ENCODE results near the gene ATP11A. TPM values are rescaled to one million over a fixed set of nuclear protein-coding genes. Genes with fewer than 3 reads are reported as not detected.

The ATP11A gene
- total RNA-seq, 2 donors from 2014 or later, result 15.8 to 19.6 TPM

DNA sequence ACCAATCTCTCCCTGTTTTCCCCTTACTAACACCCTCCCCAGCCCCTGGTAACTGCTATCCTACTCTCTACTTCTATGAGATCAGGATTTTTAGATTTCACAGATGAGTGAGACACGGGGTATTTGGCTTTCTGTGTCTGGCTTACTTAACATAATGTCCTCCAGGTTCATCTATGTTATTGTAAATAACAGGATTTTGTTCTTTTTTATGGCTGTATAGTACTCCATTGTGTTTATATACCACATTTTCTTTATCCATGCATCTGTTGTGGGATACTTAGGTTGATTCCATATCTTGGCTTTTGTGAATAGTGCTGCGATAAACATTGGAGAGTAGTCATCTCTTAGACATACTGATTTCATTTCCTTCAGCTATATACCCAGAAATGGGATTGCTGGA lies 28.5 kb upstream of the ATP11A start:
- TF ChIP-seq, protein P1, sequence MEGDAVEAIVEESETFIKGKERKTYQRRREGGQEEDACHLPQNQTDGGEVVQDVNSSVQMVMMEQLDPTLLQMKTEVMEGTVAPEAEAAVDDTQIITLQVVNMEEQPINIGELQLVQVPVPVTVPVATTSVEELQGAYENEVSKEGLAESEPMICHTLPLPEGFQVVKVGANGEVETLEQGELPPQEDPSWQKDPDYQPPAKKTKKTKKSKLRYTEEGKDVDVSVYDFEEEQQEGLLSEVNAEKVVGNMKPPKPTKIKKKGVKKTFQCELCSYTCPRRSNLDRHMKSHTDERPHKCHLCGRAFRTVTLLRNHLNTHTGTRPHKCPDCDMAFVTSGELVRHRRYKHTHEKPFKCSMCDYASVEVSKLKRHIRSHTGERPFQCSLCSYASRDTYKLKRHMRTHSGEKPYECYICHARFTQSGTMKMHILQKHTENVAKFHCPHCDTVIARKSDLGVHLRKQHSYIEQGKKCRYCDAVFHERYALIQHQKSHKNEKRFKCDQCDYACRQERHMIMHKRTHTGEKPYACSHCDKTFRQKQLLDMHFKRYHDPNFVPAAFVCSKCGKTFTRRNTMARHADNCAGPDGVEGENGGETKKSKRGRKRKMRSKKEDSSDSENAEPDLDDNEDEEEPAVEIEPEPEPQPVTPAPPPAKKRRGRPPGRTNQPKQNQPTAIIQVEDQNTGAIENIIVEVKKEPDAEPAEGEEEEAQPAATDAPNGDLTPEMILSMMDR (IDR thresholded peaks at IDR 0.05), result no peak
- intact Hi-C loops (cut with DNase I), result no loop called here
- no peak overlapping the region for H3K4me3 ChIP-seq
- H3K4me1 ChIP-seq, result no peaks in the 10 kb centered on the region
- H3K36me3 ChIP-seq, result no peaks in the 10 kb centered on the region
- no peak for DNase-seq
- no peaks in the 10 kb centered on the region for H3K9me3 ChIP-seq
- no peak overlapping the region for H3K9ac ChIP-seq (ENCODE audit: low read depth in 2 of 2, low read length in 2 of 2)
- H3K27ac ChIP-seq, result no peak overlapping the region
- no peaks in the 10 kb centered on the region for H3K27me3 ChIP-seq

DNA sequence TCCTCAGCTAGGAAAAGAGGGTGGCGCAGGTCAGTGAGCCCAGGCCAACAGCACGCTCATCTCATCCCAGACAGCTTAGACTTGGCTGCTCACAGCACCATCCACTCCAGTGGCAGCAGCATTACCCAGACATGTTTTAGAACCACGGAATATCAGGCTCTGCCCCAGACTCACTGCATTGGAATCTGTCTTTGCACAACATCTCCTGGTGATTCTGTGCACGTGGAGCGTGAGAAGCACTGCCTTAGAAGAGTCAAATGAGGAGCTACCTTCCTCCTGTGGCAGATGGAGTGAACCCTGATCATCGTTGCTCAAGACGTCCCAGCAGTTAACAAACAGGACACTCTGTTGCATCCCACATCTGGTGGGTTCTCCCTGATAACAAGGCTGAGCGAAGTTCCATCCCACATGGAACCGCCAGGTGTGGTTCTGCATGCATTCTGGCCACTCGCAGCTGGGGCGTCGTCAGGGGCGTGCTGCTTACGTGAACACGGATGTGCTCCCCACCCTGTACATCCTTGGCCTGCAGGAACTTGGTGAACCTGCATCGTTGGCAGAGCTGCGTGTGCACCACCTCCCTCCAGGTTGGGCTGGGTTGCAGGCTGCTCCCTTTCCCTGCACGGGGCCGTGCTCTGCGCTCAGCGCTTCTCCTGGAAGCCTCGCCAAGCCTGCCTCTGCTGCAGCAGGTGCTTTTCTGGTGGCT lies 25.2 kb upstream of the ATP11A start:
- DNase-seq, result no peak
- TF ChIP-seq, protein P1 (IDR thresholded peaks at IDR 0.05), result no peak
- H3K4me1 ChIP-seq, result no peaks in the 10 kb centered on the region
- intact Hi-C loops (cut with DNase I), result no loop called here
- no peaks in the 10 kb centered on the region for H3K36me3 ChIP-seq
- no peak overlapping the region for H3K4me3 ChIP-seq
- H3K9ac ChIP-seq (ENCODE audit: low read depth in 2 of 2, low read length in 2 of 2), result no peak overlapping the region
- no peaks in the 10 kb centered on the region for H3K27me3 ChIP-seq
- H3K27ac ChIP-seq, result no peak overlapping the region
- H3K9me3 ChIP-seq, result no peaks in the 10 kb centered on the region

DNA sequence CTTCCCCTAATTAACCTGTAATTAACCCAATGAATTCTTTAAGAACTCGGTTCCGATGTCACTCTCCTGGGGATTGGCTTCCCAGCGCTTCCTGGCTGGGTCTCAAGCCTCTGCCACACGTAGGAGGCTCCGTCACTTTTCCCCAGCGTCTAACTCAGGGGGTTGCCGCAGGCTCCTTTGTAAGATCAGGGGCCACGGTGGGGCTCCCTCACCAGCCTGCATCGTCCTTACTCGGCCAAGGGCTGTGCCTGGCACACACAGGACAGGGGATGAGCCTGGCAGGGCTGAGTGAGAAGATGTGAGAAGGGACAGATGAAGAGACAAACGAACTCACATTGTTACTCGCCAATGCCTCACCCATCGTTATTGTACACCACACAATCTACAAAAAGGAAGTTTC lies 20.9 kb upstream of the ATP11A start:
- Histone ChIP-seq H3K4me1 (no peaks in the 10 kb centered on the region), H3K27ac (no peak overlapping the region), H3K27me3 (no peaks in the 10 kb centered on the region), H3K36me3 (no peaks in the 10 kb centered on the region), H3K4me3 (no peak overlapping the region), H3K9me3 (no peaks in the 10 kb centered on the region), H3K9ac (ENCODE audit: low read depth in 2 of 2, low read length in 2 of 2) (no peak overlapping the region)
- TF ChIP-seq, protein P1 (IDR thresholded peaks at IDR 0.05), result no peak
- no peak for DNase-seq
- intact Hi-C loops (cut with DNase I), result no loop called here

DNA sequence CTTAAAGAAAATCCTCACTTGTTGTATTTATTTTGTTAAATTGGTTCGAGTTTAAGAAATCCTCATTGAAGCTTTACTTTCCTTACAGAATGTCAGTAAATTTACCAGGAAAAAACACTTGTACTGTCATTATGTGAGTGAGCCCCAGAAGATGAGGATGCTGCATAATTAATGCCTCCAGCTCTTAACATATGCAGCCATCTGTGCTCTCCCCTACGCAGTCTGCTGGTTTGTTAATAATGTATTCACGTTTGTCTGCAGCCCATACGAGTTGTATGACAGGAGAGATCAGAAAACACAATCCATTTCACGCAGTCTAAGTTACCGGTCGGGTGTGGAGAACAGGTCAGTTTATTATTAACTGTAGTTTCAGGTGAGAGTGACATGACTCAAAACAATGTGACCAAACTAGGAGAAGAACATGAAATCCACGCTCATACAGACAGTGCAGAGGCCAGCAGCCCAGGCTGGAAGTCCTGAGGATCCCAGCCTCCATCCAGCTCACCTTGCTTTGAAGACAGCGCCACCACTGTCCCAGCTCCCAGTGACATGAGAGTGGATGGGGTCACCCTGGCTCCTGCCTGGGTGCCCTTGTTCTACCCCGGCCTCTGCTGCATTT lies 19.8 kb upstream of the ATP11A start:
- H3K4me3 ChIP-seq, result no peak overlapping the region
- no peak overlapping the region for H3K9ac ChIP-seq (ENCODE audit: low read depth in 2 of 2, low read length in 2 of 2)
- no peaks in the 10 kb centered on the region for H3K36me3 ChIP-seq
- intact Hi-C loops (cut with DNase I), result no loop called here
- no peaks in the 10 kb centered on the region for H3K27me3 ChIP-seq
- TF ChIP-seq, protein P1 (IDR thresholded peaks at IDR 0.05), result no peak
- H3K27ac ChIP-seq, result no peak overlapping the region
- no peaks in the 10 kb centered on the region for H3K4me1 ChIP-seq
- DNase-seq, result no peak
- no peaks in the 10 kb centered on the region for H3K9me3 ChIP-seq

DNA sequence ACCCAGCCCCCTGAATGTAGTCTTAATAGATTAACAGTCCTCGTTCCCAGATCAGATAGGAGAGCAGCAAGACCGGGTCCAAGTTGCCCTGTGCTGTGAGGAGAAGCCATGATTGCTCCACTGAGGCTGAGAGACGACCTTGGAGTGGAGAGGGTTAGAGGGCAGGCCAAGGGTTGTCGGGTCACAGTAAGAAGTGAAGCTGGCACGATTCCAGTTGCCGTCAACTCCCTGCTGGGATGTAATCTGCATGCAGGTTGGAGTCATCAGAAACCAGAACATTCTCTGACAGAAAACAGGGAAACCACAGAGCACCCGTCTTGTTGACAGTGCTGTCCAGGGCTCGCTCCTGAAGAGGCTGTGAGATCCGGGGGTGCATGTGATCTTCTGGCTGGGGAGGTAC lies 19.0 kb upstream of the ATP11A start:
- H3K9me3 ChIP-seq, result no peaks in the 10 kb centered on the region
- DNase-seq, result no peak
- no peak overlapping the region for H3K4me3 ChIP-seq
- TF ChIP-seq, protein P1 (IDR thresholded peaks at IDR 0.05), result no peak
- no peak overlapping the region for H3K27ac ChIP-seq
- intact Hi-C loops (cut with DNase I), result no loop called here
- no peak overlapping the region for H3K9ac ChIP-seq (ENCODE audit: low read depth in 2 of 2, low read length in 2 of 2)
- no peaks in the 10 kb centered on the region for H3K27me3 ChIP-seq
- no peaks in the 10 kb centered on the region for H3K4me1 ChIP-seq
- no peaks in the 10 kb centered on the region for H3K36me3 ChIP-seq

Data from colonic mucosa (tissue), 4 donors.